ENCODE data around the gene PGAM1. TPM values are rescaled to one million over a fixed set of nuclear protein-coding genes. Genes with fewer than 3 reads are reported as not detected.

The PGAM1 gene
- total and polyA plus RNA-seq, 2 of the 13 experiments (the other 11 are each of a cell fraction or from before 2014, with no cell fraction given), result 354 to 483 TPM

- 0 out of 2 replicates have a peak, but pooled peaks have one; percentile 20 for TF ChIP-seq BHLHE40 (IDR thresholded peaks at IDR 0.05; ENCODE audit: low read length)
- no peak for TF ChIP-seq ZNF232 (CRISPR knock-in tag; IDR thresholded peaks at IDR 0.05; ENCODE audit: borderline replicate concordance)
- TF ChIP-seq ZNF775 (CRISPR knock-in tag; IDR thresholded peaks at IDR 0.05; ENCODE audit: borderline replicate concordance), result no peak
- TF ChIP-seq SNAI1 (CRISPR knock-in tag; IDR thresholded peaks at IDR 0.05; ENCODE audit: borderline replicate concordance), result 0 out of 2 replicates have a peak, but pooled peaks have one; percentile 77
- TF ChIP-seq ZBTB25 (CRISPR knock-in tag; IDR thresholded peaks at IDR 0.05), result peak; percentile 97
- no peak for TF ChIP-seq SIN3A (IDR thresholded peaks at IDR 0.05; ENCODE audit: borderline replicate concordance, low read depth, low read length)
- TF ChIP-seq NR2F6 (IDR thresholded peaks at IDR 0.05), result no peak
- TF ChIP-seq NR2F6 (CRISPR knock-in tag; IDR thresholded peaks at IDR 0.05), result peak; percentile 62; the same call in 1 of the 2 replicates
- TF ChIP-seq MYPOP (CRISPR knock-in tag; IDR thresholded peaks at IDR 0.05), result peak; percentile 71; the same call in 1 of the 2 replicates
- no peak for TF ChIP-seq ZNF672 (CRISPR knock-in tag; IDR thresholded peaks at IDR 0.05)
- 0 out of 2 replicates have a peak, but pooled peaks have one; percentile 71 for TF ChIP-seq CHCHD3 (CRISPR knock-in tag; IDR thresholded peaks at IDR 0.05)
- 0 out of 2 replicates have a peak, but pooled peaks have one; percentile 42 for TF ChIP-seq ZNF430 (CRISPR knock-in tag; IDR thresholded peaks at IDR 0.05)
- 0 out of 2 replicates have a peak, but pooled peaks have one; percentile 43 for TF ChIP-seq RFXANK (CRISPR knock-in tag; IDR thresholded peaks at IDR 0.05)
- no peak for TF ChIP-seq ZNF572 (CRISPR knock-in tag; IDR thresholded peaks at IDR 0.05)
- TF ChIP-seq POGK (CRISPR knock-in tag; conservative IDR thresholded peaks at IDR 0.05), result peak; percentile 73
- TF ChIP-seq PITX1 (CRISPR knock-in tag; IDR thresholded peaks at IDR 0.05), result peak; percentile 93
- no peak for TF ChIP-seq RFXAP (CRISPR knock-in tag; IDR thresholded peaks at IDR 0.05; ENCODE audit: borderline replicate concordance)
- TF ChIP-seq KLF11 (CRISPR knock-in tag; IDR thresholded peaks at IDR 0.05), result peak; percentile 68; the same call in 1 of the 2 replicates
- no peak for TF ChIP-seq HNF1A (IDR thresholded peaks at IDR 0.05; ENCODE audit: low read depth)
- peak; percentile 34; the same call in 1 of the 2 replicates for TF ChIP-seq HNF1A (CRISPR knock-in tag; IDR thresholded peaks at IDR 0.05; ENCODE audit: borderline replicate concordance)
- TF ChIP-seq WIZ (CRISPR knock-in tag; IDR thresholded peaks at IDR 0.05), result 0 out of 2 replicates have a peak, but pooled peaks have one; percentile 48
- TF ChIP-seq ZSCAN12 (CRISPR knock-in tag; IDR thresholded peaks at IDR 0.05), result peak; percentile 60; the same call in 1 of the 2 replicates
These were observed at the start of gene PGAM1 (continued) for GRCh38 chr10:97425964-97426775.

Data from HepG2 (cell line).